Measurements from ENCODE around the gene ITPR1. TPM values are rescaled to one million over a fixed set of nuclear protein-coding genes. Genes with fewer than 3 reads are reported as not detected.

Gene ITPR1
- total RNA-seq, 1 experiment from 2014 or later = 48.5 TPM

DNA sequence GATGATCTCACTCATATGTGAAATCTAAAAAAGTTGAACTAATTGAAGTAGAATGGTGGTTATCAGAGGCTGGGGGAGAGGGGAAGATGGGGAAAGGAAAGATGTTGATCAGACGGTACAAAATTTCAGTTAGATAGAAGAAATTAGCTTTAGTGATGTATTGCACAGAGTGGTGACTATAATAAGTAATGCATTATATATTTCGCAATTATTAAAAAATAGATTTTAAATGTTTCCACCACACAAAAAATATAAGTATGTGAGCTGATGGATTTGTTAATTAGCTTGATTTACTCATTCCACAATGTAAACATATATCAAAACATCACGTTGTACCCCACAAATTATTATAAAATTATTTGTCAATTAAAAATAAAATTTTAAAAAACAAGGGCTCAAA, 34.2 kb upstream of the ITPR1 start:
- Histone ChIP-seq H3K9ac (ENCODE audit: low read length) (no peak overlapping the region), H3K27me3 (ENCODE audit: low read length) (no peaks in the 10 kb centered on the region), H3K4me1 (ENCODE audit: insufficient read depth, low read length) (no peaks in the 10 kb centered on the region), H3K27ac (ENCODE audit: low read length) (no peak overlapping the region), H3K9me2 (replicated peaks; ENCODE audit: low read length) (no peaks in the 10 kb centered on the region), H3K4me3 (ENCODE audit: low read length) (no peak overlapping the region), H4K20me1 (ENCODE audit: low read length) (no peaks in the 10 kb centered on the region), H3K36me3 (ENCODE audit: low read depth, low read length) (no peaks in the 10 kb centered on the region), H3K79me2 (ENCODE audit: low read length) (no peaks in the 10 kb centered on the region), H3K9me3 (ENCODE audit: low read length) (no peaks in the 10 kb centered on the region), H2AFZ (ENCODE audit: low read length) (no peak overlapping the region), H3K4me2 (ENCODE audit: low read length) (no peak overlapping the region), H3F3A (ENCODE audit: low read length, unreplicated experiment) (no peaks in the 10 kb centered on the region)
- TF ChIP-seq EZH2 (IDR thresholded peaks at IDR 0.05; ENCODE audit: low read length, unreplicated experiment) (no peak), EZH2phosphoT487 (IDR thresholded peaks at IDR 0.05; ENCODE audit: borderline replicate concordance, low read length) (no peak)
- TF ChIP-seq, protein P1, sequence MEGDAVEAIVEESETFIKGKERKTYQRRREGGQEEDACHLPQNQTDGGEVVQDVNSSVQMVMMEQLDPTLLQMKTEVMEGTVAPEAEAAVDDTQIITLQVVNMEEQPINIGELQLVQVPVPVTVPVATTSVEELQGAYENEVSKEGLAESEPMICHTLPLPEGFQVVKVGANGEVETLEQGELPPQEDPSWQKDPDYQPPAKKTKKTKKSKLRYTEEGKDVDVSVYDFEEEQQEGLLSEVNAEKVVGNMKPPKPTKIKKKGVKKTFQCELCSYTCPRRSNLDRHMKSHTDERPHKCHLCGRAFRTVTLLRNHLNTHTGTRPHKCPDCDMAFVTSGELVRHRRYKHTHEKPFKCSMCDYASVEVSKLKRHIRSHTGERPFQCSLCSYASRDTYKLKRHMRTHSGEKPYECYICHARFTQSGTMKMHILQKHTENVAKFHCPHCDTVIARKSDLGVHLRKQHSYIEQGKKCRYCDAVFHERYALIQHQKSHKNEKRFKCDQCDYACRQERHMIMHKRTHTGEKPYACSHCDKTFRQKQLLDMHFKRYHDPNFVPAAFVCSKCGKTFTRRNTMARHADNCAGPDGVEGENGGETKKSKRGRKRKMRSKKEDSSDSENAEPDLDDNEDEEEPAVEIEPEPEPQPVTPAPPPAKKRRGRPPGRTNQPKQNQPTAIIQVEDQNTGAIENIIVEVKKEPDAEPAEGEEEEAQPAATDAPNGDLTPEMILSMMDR (conservative IDR thresholded peaks at IDR 0.05; ENCODE audit: low read depth, low read length) = no peak
- CTCF ChIA-PET = no interaction called here
- BruUV-seq (replicated peaks) = no TSS peak
- ATAC-seq (no peak), DNase-seq (no peak)
- intact Hi-C loops (cut with micrococcal nuclease) = no loop called here
- POLR2A ChIA-PET (ENCODE audit: unreplicated experiment) = no interaction called here

DNA sequence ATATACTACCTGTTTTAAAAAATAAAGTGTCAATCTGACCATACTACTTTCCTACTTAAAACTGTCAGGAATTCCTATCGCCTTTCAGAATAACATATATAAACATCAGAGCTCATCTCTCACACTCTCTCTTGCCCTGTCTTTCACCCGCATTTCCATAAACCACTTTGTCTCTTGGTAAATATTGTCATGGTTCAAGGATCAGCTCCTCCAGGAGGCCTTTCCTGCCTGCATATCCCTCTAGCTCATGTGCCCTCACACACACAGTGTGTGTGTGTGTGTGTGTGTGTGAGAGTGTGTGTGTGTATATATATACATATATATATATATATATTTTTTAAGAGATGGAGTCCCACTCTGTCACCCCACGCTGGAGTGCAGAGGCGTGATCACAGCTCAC, 32.8 kb upstream of the ITPR1 start:
- ChIA-PET POLR2A (ENCODE audit: unreplicated experiment) (no interaction called here), CTCF (no interaction called here)
- H4K20me1 ChIP-seq (ENCODE audit: low read length) = no peaks in the 10 kb centered on the region
- H3K9ac ChIP-seq (ENCODE audit: low read length) = no peak overlapping the region
- H3K27ac ChIP-seq (ENCODE audit: low read length) = no peak overlapping the region
- TF ChIP-seq EZH2phosphoT487 (IDR thresholded peaks at IDR 0.05; ENCODE audit: borderline replicate concordance, low read length) = no peak
- no peak for TF ChIP-seq EZH2 (IDR thresholded peaks at IDR 0.05; ENCODE audit: low read length, unreplicated experiment)
- TF ChIP-seq, protein P1 (conservative IDR thresholded peaks at IDR 0.05; ENCODE audit: low read depth, low read length) = no peak
- no peak overlapping the region for H3K4me3 ChIP-seq (ENCODE audit: low read length)
- H2AFZ ChIP-seq (ENCODE audit: low read length) = no peak overlapping the region
- H3K27me3 ChIP-seq (ENCODE audit: low read length) = no peaks in the 10 kb centered on the region
- H3K4me1 ChIP-seq (ENCODE audit: insufficient read depth, low read length) = no peaks in the 10 kb centered on the region
- H3K79me2 ChIP-seq (ENCODE audit: low read length) = peaks cover under 1% of the 10 kb centered on the region; the same call in 1 of the 2 replicates
- H3K9me3 ChIP-seq (ENCODE audit: low read length) = no peaks in the 10 kb centered on the region
- H3K36me3 ChIP-seq (ENCODE audit: low read depth, low read length) = no peaks in the 10 kb centered on the region
- ATAC-seq = no peak
- no TSS peak for BruUV-seq (replicated peaks)
- H3K9me2 ChIP-seq (replicated peaks; ENCODE audit: low read length) = no peaks in the 10 kb centered on the region
- no peak overlapping the region for H3K4me2 ChIP-seq (ENCODE audit: low read length)
- no peaks in the 10 kb centered on the region for H3F3A ChIP-seq (ENCODE audit: low read length, unreplicated experiment)
- intact Hi-C loops (cut with micrococcal nuclease) = no loop called here
- no peak for DNase-seq

DNA sequence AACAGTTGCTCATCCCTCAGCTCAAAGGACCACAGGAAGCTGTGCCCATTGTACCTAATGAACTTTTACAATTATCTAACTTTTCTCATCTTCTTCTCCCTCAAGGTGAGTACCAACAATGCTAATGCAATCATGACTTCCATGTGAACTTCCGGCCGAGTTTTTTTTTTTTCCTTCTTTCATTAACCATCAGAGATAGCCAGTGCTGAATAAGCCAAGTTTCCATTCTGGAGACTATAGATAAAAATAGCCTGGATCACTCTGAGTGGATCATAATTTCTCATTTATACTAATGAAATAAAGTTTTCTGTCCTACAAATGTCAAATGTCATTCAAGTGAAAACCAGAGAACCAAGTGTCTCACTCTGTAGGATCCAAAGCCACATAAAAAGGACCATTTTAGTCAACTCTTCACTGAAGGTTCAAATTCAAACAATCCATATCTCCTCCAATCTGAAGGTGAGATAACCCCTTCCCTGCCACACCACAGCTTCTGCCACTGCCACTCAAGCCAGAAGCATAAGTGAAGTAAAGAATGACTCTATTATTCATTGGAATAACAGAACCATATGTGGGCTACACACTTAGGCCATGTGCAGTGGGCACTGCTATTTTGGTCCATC, 31.6 kb upstream of the ITPR1 start:
- DNase-seq (no peak), ATAC-seq (no peak)
- no TSS peak for BruUV-seq (replicated peaks)
- Histone ChIP-seq H3F3A (ENCODE audit: low read length, unreplicated experiment) (no peaks in the 10 kb centered on the region), H3K4me2 (ENCODE audit: low read length) (no peak overlapping the region), H3K27ac (ENCODE audit: low read length) (no peak overlapping the region), H3K36me3 (ENCODE audit: low read depth, low read length) (no peaks in the 10 kb centered on the region), H2AFZ (ENCODE audit: low read length) (no peak overlapping the region), H4K20me1 (ENCODE audit: low read length) (no peaks in the 10 kb centered on the region), H3K79me2 (ENCODE audit: low read length) (peaks cover 11% of the 10 kb centered on the region), H3K9ac (ENCODE audit: low read length) (no peak overlapping the region), H3K9me2 (replicated peaks; ENCODE audit: low read length) (no peaks in the 10 kb centered on the region), H3K4me3 (ENCODE audit: low read length) (no peak overlapping the region), H3K4me1 (ENCODE audit: insufficient read depth, low read length) (no peaks in the 10 kb centered on the region), H3K27me3 (ENCODE audit: low read length) (no peaks in the 10 kb centered on the region), H3K9me3 (ENCODE audit: low read length) (no peaks in the 10 kb centered on the region)
- CTCF ChIA-PET = no interaction called here
- TF ChIP-seq EZH2 (IDR thresholded peaks at IDR 0.05; ENCODE audit: low read length, unreplicated experiment) = no peak
- TF ChIP-seq EZH2phosphoT487 (IDR thresholded peaks at IDR 0.05; ENCODE audit: borderline replicate concordance, low read length) = no peak
- TF ChIP-seq, protein P1 (conservative IDR thresholded peaks at IDR 0.05; ENCODE audit: low read depth, low read length) = no peak
- POLR2A ChIA-PET (ENCODE audit: unreplicated experiment) = no interaction called here
- intact Hi-C loops (cut with micrococcal nuclease) = no loop called here
